ENCODE results near the gene OVAAL.

DNA sequence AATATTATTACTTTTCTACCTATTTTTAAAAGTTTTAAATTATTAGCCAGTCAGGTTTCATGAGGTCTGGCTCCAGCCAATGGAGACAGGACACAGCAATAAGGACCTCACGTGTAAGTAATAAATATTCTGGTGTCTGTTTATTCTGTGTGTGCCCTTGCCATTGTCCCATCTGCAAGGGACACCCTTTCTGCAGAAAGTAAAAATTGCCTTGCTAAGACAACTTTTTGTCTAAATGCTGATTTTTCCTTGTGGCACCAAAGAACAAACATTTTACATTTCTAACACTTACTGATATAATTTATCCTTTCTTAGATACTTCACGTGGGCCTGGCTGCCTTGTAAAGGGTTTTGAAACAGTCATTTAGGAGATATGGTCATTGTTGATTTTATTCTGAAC is 29.4 kb downstream of the OVAAL start:
- no peak for TF ChIP-seq TCF7 (IDR thresholded peaks at IDR 0.05; ENCODE audit: borderline replicate concordance)
- no peak for TF ChIP-seq HDAC2 (IDR thresholded peaks at IDR 0.05)
- no peak for TF ChIP-seq ZNF644 (tag; IDR thresholded peaks at IDR 0.05; ENCODE audit: low read depth)
- TF ChIP-seq, protein P1, sequence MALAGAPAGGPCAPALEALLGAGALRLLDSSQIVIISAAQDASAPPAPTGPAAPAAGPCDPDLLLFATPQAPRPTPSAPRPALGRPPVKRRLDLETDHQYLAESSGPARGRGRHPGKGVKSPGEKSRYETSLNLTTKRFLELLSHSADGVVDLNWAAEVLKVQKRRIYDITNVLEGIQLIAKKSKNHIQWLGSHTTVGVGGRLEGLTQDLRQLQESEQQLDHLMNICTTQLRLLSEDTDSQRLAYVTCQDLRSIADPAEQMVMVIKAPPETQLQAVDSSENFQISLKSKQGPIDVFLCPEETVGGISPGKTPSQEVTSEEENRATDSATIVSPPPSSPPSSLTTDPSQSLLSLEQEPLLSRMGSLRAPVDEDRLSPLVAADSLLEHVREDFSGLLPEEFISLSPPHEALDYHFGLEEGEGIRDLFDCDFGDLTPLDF (CRISPR knock-in tag; IDR thresholded peaks at IDR 0.05) = no peak
- no peak for TF ChIP-seq YBX1 (IDR thresholded peaks at IDR 0.05)
- no peak for TF ChIP-seq EP300 (IDR thresholded peaks at IDR 0.05; ENCODE audit: low read length)
- TF ChIP-seq, protein P2, sequence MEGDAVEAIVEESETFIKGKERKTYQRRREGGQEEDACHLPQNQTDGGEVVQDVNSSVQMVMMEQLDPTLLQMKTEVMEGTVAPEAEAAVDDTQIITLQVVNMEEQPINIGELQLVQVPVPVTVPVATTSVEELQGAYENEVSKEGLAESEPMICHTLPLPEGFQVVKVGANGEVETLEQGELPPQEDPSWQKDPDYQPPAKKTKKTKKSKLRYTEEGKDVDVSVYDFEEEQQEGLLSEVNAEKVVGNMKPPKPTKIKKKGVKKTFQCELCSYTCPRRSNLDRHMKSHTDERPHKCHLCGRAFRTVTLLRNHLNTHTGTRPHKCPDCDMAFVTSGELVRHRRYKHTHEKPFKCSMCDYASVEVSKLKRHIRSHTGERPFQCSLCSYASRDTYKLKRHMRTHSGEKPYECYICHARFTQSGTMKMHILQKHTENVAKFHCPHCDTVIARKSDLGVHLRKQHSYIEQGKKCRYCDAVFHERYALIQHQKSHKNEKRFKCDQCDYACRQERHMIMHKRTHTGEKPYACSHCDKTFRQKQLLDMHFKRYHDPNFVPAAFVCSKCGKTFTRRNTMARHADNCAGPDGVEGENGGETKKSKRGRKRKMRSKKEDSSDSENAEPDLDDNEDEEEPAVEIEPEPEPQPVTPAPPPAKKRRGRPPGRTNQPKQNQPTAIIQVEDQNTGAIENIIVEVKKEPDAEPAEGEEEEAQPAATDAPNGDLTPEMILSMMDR (IDR thresholded peaks at IDR 0.05 in 2 of 3, conservative IDR thresholded peaks at IDR 0.05 in 1 of 3; ENCODE audit: insufficient read depth in 2 of 3, low read depth in 1 of 3, low read length in 3 of 3) = no peak
